Transverse colon (tissue), 3 donors: ENCODE data around the gene SPATA6L.

ENCODE experiments used
- EP300 ChIP-seq: sonication (generic); formaldehyde crosslinking; IDR thresholded peaks from one replicate; pipeline ENCODE4 v1.6.1; 2017; ENCODE audit warnings: antibody characterized with exemption, low read depth
- POLR2A ChIP-seq: fragments of 450-650 bp; IDR thresholded peaks from one replicate; pipeline ENCODE4 v1.6.1; 2016; ENCODE audit warnings: antibody characterized with exemption, mild to moderate bottlenecking, moderate library complexity
- TF ChIP-seq, protein P1 (sequence below), 5 experiments: fragments of 200-600 bp in 3 of 5; fragments of 450-650 bp in 2 of 5; sonication (generic) in 3 of 5; IDR thresholded peaks; 1 replicate in 2 of 5; 2 replicates in 3 of 5; pipeline ENCODE4 v1.5.1; 2016 to 2017; ENCODE audit warnings: antibody characterized with exemption in 5 of 5, inconsistent platforms in 3 of 5, mild to moderate bottlenecking in 2 of 5, moderate library complexity in 1 of 5

DNA sequence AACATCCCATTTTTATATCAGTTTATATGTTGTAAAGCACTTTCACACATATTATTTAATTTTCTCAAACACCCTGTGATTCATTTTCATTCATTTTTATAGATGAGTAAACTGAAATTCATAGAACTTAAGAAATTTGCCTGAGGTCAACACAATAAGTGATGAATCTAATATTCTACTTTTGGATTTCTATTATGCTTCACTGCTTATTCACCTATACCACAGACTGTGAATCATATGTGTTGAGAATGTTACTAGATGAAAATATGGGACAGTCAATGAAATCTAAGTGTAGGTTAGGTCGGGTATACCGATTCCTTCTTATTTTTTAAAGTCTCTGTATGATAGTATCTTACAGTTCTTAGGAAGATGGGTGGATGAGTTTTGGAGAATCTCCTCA lies 37.8 kb upstream of the SPATA6L start:
- TF ChIP-seq, protein P1, sequence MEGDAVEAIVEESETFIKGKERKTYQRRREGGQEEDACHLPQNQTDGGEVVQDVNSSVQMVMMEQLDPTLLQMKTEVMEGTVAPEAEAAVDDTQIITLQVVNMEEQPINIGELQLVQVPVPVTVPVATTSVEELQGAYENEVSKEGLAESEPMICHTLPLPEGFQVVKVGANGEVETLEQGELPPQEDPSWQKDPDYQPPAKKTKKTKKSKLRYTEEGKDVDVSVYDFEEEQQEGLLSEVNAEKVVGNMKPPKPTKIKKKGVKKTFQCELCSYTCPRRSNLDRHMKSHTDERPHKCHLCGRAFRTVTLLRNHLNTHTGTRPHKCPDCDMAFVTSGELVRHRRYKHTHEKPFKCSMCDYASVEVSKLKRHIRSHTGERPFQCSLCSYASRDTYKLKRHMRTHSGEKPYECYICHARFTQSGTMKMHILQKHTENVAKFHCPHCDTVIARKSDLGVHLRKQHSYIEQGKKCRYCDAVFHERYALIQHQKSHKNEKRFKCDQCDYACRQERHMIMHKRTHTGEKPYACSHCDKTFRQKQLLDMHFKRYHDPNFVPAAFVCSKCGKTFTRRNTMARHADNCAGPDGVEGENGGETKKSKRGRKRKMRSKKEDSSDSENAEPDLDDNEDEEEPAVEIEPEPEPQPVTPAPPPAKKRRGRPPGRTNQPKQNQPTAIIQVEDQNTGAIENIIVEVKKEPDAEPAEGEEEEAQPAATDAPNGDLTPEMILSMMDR (IDR thresholded peaks at IDR 0.05) = no peak
- no peak for TF ChIP-seq POLR2A
- TF ChIP-seq EP300 = no peak
